Epithelial cell of proximal tubule (primary cell): ENCODE data around the gene ADCY7. TPM values are rescaled to one million over a fixed set of nuclear protein-coding genes. Genes with fewer than 3 reads are reported as not detected.

Experiments used
- DNase-seq: peaks from one replicate; pipeline ENCODE4 v3.0.0-alpha.2; 2011; ENCODE audit warnings: low read depth
- H3K4me3 ChIP-seq: 2 replicates; pipeline ENCODE4 v1.5.1; 2011; ENCODE audit warnings: low read depth, mild to moderate bottlenecking, low read length
- CTCF ChIP-seq: conservative IDR thresholded peaks from 2 replicates; pipeline ENCODE4 v1.5.1; 2012; ENCODE audit warnings: low read depth, mild to moderate bottlenecking, low read length
- total RNA-seq: library from RNA; depleted of rRNA; stranded (reverse); fragments of >200 nt; gene quantifications from 2 replicates; pipeline ENCODE4 v1.2.3, GENCODE V29; 2015

The ADCY7 gene
- total RNA-seq, 1 donor from 2014 or later = 33.4 TPM

- no peak overlapping the region for H3K4me3 ChIP-seq
- TF ChIP-seq CTCF = no peak
- DNase-seq = no peak
Observed at GRCh38 chr16:50267651-50268050, 1.3 kb downstream of the ADCY7 start.

GRCh38 chr16:50268352-50268751, 2.0 kb downstream of the ADCY7 start:
- H3K4me3 ChIP-seq = no peak overlapping the region
- DNase-seq = no peak
- TF ChIP-seq CTCF = no peak

- no peak overlapping the region for H3K4me3 ChIP-seq
- TF ChIP-seq CTCF = no peak
- no peak for DNase-seq
Observed at GRCh38 chr16:50269061-50269705, 2.8 kb downstream of the ADCY7 start.

- H3K4me3 ChIP-seq = no peak overlapping the region
- TF ChIP-seq CTCF = no peak
- no peak for DNase-seq
Observed at GRCh38 chr16:50269769-50270509, 3.6 kb downstream of the ADCY7 start.

- DNase-seq = no peak
- TF ChIP-seq CTCF = no peak
- H3K4me3 ChIP-seq = no peak overlapping the region
Observed at GRCh38 chr16:50270510-50271147, 4.3 kb downstream of the ADCY7 start.

- H3K4me3 ChIP-seq = no peak overlapping the region
- TF ChIP-seq CTCF = no peak
- DNase-seq = no peak
Observed at GRCh38 chr16:50271148-50272041, 5.0 kb downstream of the ADCY7 start.
